GM23338 (cell line): ENCODE results near the gene HDAC9. TPM values are rescaled to one million over a fixed set of nuclear protein-coding genes. Genes with fewer than 3 reads are reported as not detected.

Source experiments
- ATAC-seq: fragments of 200-7000 bp; cut with Tn5 transposase; 3 replicates; pipeline ENCODE4 v1.9.1; 2020
- DNase-seq: peaks from one replicate; pipeline ENCODE4 v3.0.0-alpha.2; 2015; ENCODE audit warnings: low spot score
- H2AFZ ChIP-seq: fragments of 200-600 bp; sonication (generic); 2 replicates; pipeline ENCODE4 v1.8.0; 2016; ENCODE audit warnings: antibody characterized with exemption, mild to moderate bottlenecking, moderate library complexity
- H3F3A ChIP-seq: fragments of 200-600 bp; sonication (generic); replicated peaks from 2 replicates; pipeline ENCODE4 v1.8.0; 2017; ENCODE audit warnings: antibody characterized with exemption, mixed run types, low read depth
- H3K27ac ChIP-seq: fragments of 200-600 bp; sonication (generic); 2 replicates; pipeline ENCODE4 v1.6.1; 2016; ENCODE audit warnings: low read depth
- H3K27me3 ChIP-seq: fragments of 200-600 bp; sonication (generic); 2 replicates; pipeline ENCODE4 v1.8.0; 2016; ENCODE audit warnings: mild to moderate bottlenecking, mixed run types, moderate library complexity; ENCODE audit not compliant: insufficient read depth
- H3K36me3 ChIP-seq: fragments of 200-600 bp; sonication (generic); 2 replicates; pipeline ENCODE4 v1.8.0; 2016; ENCODE audit warnings: mild to moderate bottlenecking; ENCODE audit not compliant: insufficient read depth
- H3K4me1 ChIP-seq: fragments of 200-600 bp; sonication (generic); 2 replicates; pipeline ENCODE4 v1.8.0; 2016; ENCODE audit warnings: mild to moderate bottlenecking, moderate library complexity; ENCODE audit not compliant: insufficient read depth
- H3K4me2 ChIP-seq: fragments of 200-600 bp; sonication (generic); 2 replicates; pipeline ENCODE4 v1.7.1; 2017; ENCODE audit warnings: mixed run types
- H3K4me3 ChIP-seq: fragments of 200-600 bp; sonication (generic); 2 replicates; pipeline ENCODE4 v1.6.1; 2016; ENCODE audit warnings: mixed run types
- H3K79me2 ChIP-seq: fragments of 200-600 bp; sonication (generic); replicated peaks from 2 replicates; pipeline ENCODE4 v1.8.0; 2017; ENCODE audit warnings: mild to moderate bottlenecking; ENCODE audit not compliant: insufficient read depth
- H3K9me2 ChIP-seq: fragments of 200-600 bp; sonication (generic); 2 replicates; pipeline ENCODE4 v1.8.0; 2017; ENCODE audit not compliant: insufficient read depth
- H4K20me1 ChIP-seq: fragments of 200-600 bp; sonication (generic); replicated peaks from 2 replicates; pipeline ENCODE4 v1.8.0; 2017; ENCODE audit warnings: mild to moderate bottlenecking; ENCODE audit not compliant: insufficient read depth
- H3K27ac Mint-ChIP-seq: 2 replicates; pipeline ENCODE4 v1.8.0; 2020; ENCODE audit warnings: inconsistent platforms, mild to moderate bottlenecking, moderate library complexity, mixed read lengths
- H3K27me3 Mint-ChIP-seq: 3 replicates; pipeline ENCODE4 v1.8.0; 2022; ENCODE audit warnings: low read depth, mild to moderate bottlenecking, moderate library complexity, mixed read lengths, inconsistent platforms; ENCODE audit not compliant: insufficient read depth, poor library complexity
- H3K36me3 Mint-ChIP-seq: 3 replicates; pipeline ENCODE4 v1.8.0; 2021; ENCODE audit warnings: low read depth, mild to moderate bottlenecking, inconsistent platforms, moderate library complexity, mixed read lengths
- H3K4me1 Mint-ChIP-seq: 3 replicates; pipeline ENCODE4 v1.8.0; 2020; ENCODE audit warnings: mild to moderate bottlenecking, inconsistent platforms, mixed read lengths
- H3K4me3 Mint-ChIP-seq: 3 replicates; pipeline ENCODE4 v1.8.0; 2021; ENCODE audit warnings: moderate library complexity, mild to moderate bottlenecking, inconsistent platforms, mixed read lengths
- H3K9me3 Mint-ChIP-seq: 3 replicates; pipeline ENCODE4 v1.8.0; 2020; ENCODE audit warnings: moderate library complexity, mild to moderate bottlenecking, inconsistent platforms, mixed read lengths
- CREB1 ChIP-seq: fragments of 250-450 bp; sonication (Bioruptor Pico); IDR thresholded peaks from 2 replicates; pipeline ENCODE4 v1.5.0; 2020; ENCODE audit warnings: low read depth, mild to moderate bottlenecking, moderate library complexity
- EZH2 ChIP-seq: fragments of 200-600 bp; sonication (generic); IDR thresholded peaks from one replicate; pipeline ENCODE4 v1.8.0; 2017; ENCODE audit warnings: antibody characterized with exemption, mild to moderate bottlenecking, low read depth; ENCODE audit not compliant: unreplicated experiment
- EZH2phosphoT487 ChIP-seq: fragments of 200-600 bp; sonication (generic); IDR thresholded peaks from one replicate; pipeline ENCODE4 v1.8.1; 2018; ENCODE audit warnings: antibody characterized with exemption; ENCODE audit not compliant: unreplicated experiment
- JUNB ChIP-seq: IDR thresholded peaks from one replicate; pipeline ENCODE4 v1.6.1; 2016; ENCODE audit warnings: antibody characterized with exemption; ENCODE audit not compliant: unreplicated experiment
- POLR2AphosphoS5 ChIP-seq: IDR thresholded peaks from 2 replicates; pipeline ENCODE4 v1.6.1; 2016; ENCODE audit warnings: antibody characterized with exemption, low read depth
- STAT1 ChIP-seq: IDR thresholded peaks from one replicate; pipeline ENCODE4 v1.6.1; 2016; ENCODE audit warnings: antibody characterized with exemption; ENCODE audit not compliant: unreplicated experiment
- ZNF114 ChIP-seq: fragments of 250-450 bp; sonication (Bioruptor Pico); IDR thresholded peaks from 2 replicates; pipeline ENCODE4 v1.5.0; 2020; ENCODE audit warnings: mild to moderate bottlenecking, moderate library complexity
- ZNF331 ChIP-seq: fragments of 250-450 bp; sonication (Bioruptor Pico); IDR thresholded peaks from 2 replicates; pipeline ENCODE4 v1.5.0; 2020; ENCODE audit warnings: low read depth, mild to moderate bottlenecking, moderate library complexity
- polyA plus RNA-seq: library from polyadenylated mRNA; unstranded; fragments of >200 nt; fragmentation: Nextera tagmentation; extraction: Ambion mirVana; gene quantifications from 2 replicates; pipeline ENCODE4 v1.2.1, GENCODE V29; 2016
- total RNA-seq: library from RNA; depleted of rRNA; stranded (reverse); fragments of >200 nt; shearing (Covaris generic); gene quantifications from 2 replicates; pipeline ENCODE4 v1.2.3, GENCODE V29; 2014
- TF ChIP-seq, protein P1 (sequence below): IDR thresholded peaks from one replicate; pipeline ENCODE4 v1.6.1; 2018; ENCODE audit warnings: antibody characterized with exemption; ENCODE audit not compliant: unreplicated experiment
- TF ChIP-seq, protein P2 (sequence below): IDR thresholded peaks from 2 replicates; pipeline ENCODE4 v1.6.1; 2016; ENCODE audit warnings: antibody characterized with exemption
- TF ChIP-seq, protein P3 (sequence below): fragments of 250-450 bp; sonication (Bioruptor Pico); IDR thresholded peaks from 2 replicates; pipeline ENCODE4 v1.5.0; 2020; ENCODE audit warnings: mild to moderate bottlenecking, moderate library complexity
- TF ChIP-seq, protein P4 (sequence below), 2 experiments: fragments of 200-600 bp in 1 of 2; sonication (generic) in 1 of 2; conservative IDR thresholded peaks; 2 replicates each; pipeline versions ENCODE4 v1.5.1 to v1.6.1; 2016 to 2017; ENCODE audit warnings: antibody characterized with exemption in 2 of 2, low read depth in 2 of 2, mild to moderate bottlenecking in 2 of 2, moderate library complexity in 1 of 2

Gene HDAC9
- total and polyA plus RNA-seq, 2 experiments from 2014 or later: 8.3 to 18.5 TPM

DNA sequence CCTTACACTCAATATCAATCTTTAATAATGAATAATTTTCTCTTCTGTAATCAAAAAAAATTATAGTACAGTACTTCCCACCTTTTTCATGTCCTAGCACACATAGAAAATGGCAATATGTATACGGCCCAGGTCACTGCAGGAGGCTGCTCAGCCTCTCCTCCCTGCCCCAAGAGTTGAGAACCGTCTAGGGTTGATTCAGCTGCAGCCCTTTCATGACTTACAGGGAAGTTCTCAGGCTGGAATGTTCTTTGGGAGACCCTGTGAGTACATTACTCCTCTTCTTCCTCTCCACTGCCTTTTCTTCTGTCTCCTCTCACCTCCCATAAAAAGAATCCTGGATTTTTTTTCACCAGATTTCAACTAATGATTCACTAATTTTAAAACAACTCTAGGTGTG is 180.0 kb downstream of the HDAC9 start:
- H3K4me2 ChIP-seq: no peak overlapping the region
- Mint-ChIP-seq H3K27ac (no peak overlapping the region), H3K36me3 (no peaks in the 10 kb centered on the region), H3K4me3 (no peak overlapping the region), H3K27me3 (no peaks in the 10 kb centered on the region), H3K9me3 (no peaks in the 10 kb centered on the region; the same call in 2 of the 3 replicates), H3K4me1 (peaks cover 8% of the 10 kb centered on the region)
- H3K27me3 ChIP-seq: no peaks in the 10 kb centered on the region
- peak; percentile 10 for DNase-seq
- no peak overlapping the region for H3K4me3 ChIP-seq
- H4K20me1 ChIP-seq: no peaks in the 10 kb centered on the region
- no peaks in the 10 kb centered on the region for H3K36me3 ChIP-seq
- H2AFZ ChIP-seq: no peak overlapping the region
- no peaks in the 10 kb centered on the region for H3K79me2 ChIP-seq
- TF ChIP-seq EZH2phosphoT487: no peak
- TF ChIP-seq ZNF331 (CRISPR knock-in tag): no peak
- TF ChIP-seq EZH2: no peak
- no peak for TF ChIP-seq CREB1
- TF ChIP-seq, protein P1, sequence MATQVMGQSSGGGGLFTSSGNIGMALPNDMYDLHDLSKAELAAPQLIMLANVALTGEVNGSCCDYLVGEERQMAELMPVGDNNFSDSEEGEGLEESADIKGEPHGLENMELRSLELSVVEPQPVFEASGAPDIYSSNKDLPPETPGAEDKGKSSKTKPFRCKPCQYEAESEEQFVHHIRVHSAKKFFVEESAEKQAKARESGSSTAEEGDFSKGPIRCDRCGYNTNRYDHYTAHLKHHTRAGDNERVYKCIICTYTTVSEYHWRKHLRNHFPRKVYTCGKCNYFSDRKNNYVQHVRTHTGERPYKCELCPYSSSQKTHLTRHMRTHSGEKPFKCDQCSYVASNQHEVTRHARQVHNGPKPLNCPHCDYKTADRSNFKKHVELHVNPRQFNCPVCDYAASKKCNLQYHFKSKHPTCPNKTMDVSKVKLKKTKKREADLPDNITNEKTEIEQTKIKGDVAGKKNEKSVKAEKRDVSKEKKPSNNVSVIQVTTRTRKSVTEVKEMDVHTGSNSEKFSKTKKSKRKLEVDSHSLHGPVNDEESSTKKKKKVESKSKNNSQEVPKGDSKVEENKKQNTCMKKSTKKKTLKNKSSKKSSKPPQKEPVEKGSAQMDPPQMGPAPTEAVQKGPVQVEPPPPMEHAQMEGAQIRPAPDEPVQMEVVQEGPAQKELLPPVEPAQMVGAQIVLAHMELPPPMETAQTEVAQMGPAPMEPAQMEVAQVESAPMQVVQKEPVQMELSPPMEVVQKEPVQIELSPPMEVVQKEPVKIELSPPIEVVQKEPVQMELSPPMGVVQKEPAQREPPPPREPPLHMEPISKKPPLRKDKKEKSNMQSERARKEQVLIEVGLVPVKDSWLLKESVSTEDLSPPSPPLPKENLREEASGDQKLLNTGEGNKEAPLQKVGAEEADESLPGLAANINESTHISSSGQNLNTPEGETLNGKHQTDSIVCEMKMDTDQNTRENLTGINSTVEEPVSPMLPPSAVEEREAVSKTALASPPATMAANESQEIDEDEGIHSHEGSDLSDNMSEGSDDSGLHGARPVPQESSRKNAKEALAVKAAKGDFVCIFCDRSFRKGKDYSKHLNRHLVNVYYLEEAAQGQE: no peak
- TF ChIP-seq, protein P2, sequence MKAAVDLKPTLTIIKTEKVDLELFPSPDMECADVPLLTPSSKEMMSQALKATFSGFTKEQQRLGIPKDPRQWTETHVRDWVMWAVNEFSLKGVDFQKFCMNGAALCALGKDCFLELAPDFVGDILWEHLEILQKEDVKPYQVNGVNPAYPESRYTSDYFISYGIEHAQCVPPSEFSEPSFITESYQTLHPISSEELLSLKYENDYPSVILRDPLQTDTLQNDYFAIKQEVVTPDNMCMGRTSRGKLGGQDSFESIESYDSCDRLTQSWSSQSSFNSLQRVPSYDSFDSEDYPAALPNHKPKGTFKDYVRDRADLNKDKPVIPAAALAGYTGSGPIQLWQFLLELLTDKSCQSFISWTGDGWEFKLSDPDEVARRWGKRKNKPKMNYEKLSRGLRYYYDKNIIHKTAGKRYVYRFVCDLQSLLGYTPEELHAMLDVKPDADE: no peak
- TF ChIP-seq ZNF114 (CRISPR knock-in tag): no peak
- TF ChIP-seq JUNB: no peak
- no peak for TF ChIP-seq POLR2AphosphoS5
- TF ChIP-seq, protein P3, sequence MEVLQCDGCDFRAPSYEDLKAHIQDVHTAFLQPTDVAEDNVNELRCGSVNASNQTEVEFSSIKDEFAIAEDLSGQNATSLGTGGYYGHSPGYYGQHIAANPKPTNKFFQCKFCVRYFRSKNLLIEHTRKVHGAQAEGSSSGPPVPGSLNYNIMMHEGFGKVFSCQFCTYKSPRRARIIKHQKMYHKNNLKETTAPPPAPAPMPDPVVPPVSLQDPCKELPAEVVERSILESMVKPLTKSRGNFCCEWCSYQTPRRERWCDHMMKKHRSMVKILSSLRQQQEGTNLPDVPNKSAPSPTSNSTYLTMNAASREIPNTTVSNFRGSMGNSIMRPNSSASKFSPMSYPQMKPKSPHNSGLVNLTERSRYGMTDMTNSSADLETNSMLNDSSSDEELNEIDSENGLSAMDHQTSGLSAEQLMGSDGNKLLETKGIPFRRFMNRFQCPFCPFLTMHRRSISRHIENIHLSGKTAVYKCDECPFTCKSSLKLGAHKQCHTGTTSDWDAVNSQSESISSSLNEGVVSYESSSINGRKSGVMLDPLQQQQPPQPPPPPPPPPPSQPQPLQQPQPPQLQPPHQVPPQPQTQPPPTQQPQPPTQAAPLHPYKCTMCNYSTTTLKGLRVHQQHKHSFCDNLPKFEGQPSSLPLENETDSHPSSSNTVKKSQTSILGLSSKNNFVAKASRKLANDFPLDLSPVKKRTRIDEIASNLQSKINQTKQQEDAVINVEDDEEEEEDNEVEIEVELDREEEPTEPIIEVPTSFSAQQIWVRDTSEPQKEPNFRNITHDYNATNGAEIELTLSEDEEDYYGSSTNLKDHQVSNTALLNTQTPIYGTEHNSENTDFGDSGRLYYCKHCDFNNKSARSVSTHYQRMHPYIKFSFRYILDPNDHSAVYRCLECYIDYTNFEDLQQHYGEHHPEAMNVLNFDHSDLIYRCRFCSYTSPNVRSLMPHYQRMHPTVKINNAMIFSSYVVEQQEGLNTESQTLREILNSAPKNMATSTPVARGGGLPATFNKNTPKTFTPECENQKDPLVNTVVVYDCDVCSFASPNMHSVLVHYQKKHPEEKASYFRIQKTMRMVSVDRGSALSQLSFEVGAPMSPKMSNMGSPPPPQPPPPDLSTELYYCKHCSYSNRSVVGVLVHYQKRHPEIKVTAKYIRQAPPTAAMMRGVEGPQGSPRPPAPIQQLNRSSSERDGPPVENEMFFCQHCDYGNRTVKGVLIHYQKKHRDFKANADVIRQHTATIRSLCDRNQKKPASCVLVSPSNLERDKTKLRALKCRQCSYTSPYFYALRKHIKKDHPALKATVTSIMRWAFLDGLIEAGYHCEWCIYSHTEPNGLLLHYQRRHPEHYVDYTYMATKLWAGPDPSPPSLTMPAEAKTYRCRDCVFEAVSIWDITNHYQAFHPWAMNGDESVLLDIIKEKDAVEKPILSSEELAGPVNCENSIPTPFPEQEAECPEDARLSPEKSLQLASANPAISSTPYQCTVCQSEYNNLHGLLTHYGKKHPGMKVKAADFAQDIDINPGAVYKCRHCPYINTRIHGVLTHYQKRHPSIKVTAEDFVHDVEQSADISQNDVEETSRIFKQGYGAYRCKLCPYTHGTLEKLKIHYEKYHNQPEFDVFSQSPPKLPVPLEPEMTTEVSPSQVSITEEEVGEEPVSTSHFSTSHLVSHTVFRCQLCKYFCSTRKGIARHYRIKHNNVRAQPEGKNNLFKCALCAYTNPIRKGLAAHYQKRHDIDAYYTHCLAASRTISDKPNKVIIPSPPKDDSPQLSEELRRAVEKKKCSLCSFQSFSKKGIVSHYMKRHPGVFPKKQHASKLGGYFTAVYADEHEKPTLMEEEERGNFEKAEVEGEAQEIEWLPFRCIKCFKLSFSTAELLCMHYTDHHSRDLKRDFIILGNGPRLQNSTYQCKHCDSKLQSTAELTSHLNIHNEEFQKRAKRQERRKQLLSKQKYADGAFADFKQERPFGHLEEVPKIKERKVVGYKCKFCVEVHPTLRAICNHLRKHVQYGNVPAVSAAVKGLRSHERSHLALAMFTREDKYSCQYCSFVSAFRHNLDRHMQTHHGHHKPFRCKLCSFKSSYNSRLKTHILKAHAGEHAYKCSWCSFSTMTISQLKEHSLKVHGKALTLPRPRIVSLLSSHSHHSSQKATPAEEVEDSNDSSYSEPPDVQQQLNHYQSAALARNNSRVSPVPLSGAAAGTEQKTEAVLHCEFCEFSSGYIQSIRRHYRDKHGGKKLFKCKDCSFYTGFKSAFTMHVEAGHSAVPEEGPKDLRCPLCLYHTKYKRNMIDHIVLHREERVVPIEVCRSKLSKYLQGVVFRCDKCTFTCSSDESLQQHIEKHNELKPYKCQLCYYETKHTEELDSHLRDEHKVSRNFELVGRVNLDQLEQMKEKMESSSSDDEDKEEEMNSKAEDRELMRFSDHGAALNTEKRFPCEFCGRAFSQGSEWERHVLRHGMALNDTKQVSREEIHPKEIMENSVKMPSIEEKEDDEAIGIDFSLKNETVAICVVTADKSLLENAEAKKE (CRISPR knock-in tag): no peak; the same call in 1 of the 2 replicates
- no peak for TF ChIP-seq STAT1
- TF ChIP-seq, protein P4, sequence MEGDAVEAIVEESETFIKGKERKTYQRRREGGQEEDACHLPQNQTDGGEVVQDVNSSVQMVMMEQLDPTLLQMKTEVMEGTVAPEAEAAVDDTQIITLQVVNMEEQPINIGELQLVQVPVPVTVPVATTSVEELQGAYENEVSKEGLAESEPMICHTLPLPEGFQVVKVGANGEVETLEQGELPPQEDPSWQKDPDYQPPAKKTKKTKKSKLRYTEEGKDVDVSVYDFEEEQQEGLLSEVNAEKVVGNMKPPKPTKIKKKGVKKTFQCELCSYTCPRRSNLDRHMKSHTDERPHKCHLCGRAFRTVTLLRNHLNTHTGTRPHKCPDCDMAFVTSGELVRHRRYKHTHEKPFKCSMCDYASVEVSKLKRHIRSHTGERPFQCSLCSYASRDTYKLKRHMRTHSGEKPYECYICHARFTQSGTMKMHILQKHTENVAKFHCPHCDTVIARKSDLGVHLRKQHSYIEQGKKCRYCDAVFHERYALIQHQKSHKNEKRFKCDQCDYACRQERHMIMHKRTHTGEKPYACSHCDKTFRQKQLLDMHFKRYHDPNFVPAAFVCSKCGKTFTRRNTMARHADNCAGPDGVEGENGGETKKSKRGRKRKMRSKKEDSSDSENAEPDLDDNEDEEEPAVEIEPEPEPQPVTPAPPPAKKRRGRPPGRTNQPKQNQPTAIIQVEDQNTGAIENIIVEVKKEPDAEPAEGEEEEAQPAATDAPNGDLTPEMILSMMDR (conservative IDR thresholded peaks at IDR 0.05; ENCODE audit: low read depth in 2 of 2): no peak
- no peaks in the 10 kb centered on the region for H3K9me2 ChIP-seq
- peak; percentile 60; the same call in 2 of the 3 replicates for ATAC-seq
- no peak overlapping the region for H3K27ac ChIP-seq
- no peaks in the 10 kb centered on the region for H3F3A ChIP-seq
- no peaks in the 10 kb centered on the region for H3K4me1 ChIP-seq
